ENCODE measurements around the gene UNC79.

UNC79 gene

DNA sequence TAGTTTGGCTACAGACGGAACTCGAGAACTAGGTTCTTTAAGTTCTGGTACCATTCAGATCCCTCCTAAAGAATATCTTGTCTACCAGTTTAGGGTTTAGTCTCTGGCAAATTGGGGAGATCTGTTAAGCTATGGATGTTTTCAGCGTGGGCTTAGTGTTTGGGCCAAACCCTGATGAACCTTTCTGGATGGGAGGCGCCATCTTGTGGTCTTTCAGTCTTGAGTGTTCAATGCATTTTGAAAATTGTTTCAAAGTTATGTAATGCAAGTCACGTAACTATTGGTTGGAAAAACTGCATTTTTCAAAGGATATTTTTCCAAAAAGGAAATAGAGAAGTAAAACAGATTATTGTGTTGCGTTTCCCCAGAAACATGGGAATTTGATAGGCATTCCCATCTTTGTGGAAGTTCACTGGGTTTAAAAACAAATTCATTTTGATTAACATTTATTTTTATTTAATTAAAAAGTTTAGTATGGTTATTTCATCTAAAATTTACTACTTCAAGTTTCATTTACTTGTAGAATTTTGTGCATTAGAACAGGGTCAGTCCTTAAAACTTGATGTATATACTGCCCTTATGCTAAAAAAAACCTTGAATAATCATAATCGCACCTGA is 188.5 kb downstream of the UNC79 start:
- DNase-seq (ENCODE audit: low read depth in 1 of 2, low spot score in 1 of 2) = peak; percentile 30 to 42
- no peak overlapping the region for H3K4me3 ChIP-seq (replicated peaks; ENCODE audit: insufficient read depth, low read length)
- TF ChIP-seq, protein P1, sequence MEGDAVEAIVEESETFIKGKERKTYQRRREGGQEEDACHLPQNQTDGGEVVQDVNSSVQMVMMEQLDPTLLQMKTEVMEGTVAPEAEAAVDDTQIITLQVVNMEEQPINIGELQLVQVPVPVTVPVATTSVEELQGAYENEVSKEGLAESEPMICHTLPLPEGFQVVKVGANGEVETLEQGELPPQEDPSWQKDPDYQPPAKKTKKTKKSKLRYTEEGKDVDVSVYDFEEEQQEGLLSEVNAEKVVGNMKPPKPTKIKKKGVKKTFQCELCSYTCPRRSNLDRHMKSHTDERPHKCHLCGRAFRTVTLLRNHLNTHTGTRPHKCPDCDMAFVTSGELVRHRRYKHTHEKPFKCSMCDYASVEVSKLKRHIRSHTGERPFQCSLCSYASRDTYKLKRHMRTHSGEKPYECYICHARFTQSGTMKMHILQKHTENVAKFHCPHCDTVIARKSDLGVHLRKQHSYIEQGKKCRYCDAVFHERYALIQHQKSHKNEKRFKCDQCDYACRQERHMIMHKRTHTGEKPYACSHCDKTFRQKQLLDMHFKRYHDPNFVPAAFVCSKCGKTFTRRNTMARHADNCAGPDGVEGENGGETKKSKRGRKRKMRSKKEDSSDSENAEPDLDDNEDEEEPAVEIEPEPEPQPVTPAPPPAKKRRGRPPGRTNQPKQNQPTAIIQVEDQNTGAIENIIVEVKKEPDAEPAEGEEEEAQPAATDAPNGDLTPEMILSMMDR (IDR thresholded peaks at IDR 0.05; ENCODE audit: insufficient read depth, low read length) = peak; percentile 69
- no peak for TF ChIP-seq SPI1 (IDR thresholded peaks at IDR 0.05; ENCODE audit: borderline replicate concordance, low read depth)
- H3K27me3 ChIP-seq (ENCODE audit: insufficient read depth, poor library complexity, severe bottlenecking) = peaks cover 6% of the 10 kb centered on the region
- H3K27ac ChIP-seq (replicated peaks) = no peak overlapping the region

DNA sequence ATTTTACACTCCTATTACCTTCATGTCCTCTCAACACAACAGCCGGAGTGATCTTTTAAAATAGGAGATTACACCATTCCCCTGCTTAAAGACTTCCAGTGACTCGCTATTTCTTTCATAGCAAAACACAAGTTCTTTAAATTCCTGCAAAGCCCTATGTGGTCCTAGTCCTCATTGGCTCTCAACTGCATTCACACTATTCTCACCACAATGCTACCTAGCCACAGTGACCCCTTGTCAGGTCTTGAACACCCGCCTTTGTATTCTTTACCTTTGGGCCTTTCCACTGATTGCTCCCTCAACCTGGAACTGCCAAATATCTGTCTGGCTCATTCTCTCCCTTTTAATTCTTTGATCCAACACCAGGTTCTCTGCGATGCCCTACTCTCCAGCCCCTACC is 197.3 kb downstream of the UNC79 start:
- DNase-seq (ENCODE audit: low read depth in 1 of 2, low spot score in 1 of 2) = no peak
- H3K27me3 ChIP-seq (ENCODE audit: insufficient read depth, poor library complexity, severe bottlenecking) = peaks cover 13% of the 10 kb centered on the region
- H3K27ac ChIP-seq (replicated peaks) = no peak overlapping the region
- no peak overlapping the region for H3K4me3 ChIP-seq (replicated peaks; ENCODE audit: insufficient read depth, low read length)
- TF ChIP-seq SPI1 (IDR thresholded peaks at IDR 0.05; ENCODE audit: borderline replicate concordance, low read depth) (no peak), GABPA (IDR thresholded peaks at IDR 0.05; ENCODE audit: low read depth) (no peak), POLR2AphosphoS5 (IDR thresholded peaks at IDR 0.05; ENCODE audit: low read depth) (no peak)
- TF ChIP-seq, protein P1 (IDR thresholded peaks at IDR 0.05; ENCODE audit: insufficient read depth, low read length) = no peak
- TF ChIP-seq, protein P2, sequence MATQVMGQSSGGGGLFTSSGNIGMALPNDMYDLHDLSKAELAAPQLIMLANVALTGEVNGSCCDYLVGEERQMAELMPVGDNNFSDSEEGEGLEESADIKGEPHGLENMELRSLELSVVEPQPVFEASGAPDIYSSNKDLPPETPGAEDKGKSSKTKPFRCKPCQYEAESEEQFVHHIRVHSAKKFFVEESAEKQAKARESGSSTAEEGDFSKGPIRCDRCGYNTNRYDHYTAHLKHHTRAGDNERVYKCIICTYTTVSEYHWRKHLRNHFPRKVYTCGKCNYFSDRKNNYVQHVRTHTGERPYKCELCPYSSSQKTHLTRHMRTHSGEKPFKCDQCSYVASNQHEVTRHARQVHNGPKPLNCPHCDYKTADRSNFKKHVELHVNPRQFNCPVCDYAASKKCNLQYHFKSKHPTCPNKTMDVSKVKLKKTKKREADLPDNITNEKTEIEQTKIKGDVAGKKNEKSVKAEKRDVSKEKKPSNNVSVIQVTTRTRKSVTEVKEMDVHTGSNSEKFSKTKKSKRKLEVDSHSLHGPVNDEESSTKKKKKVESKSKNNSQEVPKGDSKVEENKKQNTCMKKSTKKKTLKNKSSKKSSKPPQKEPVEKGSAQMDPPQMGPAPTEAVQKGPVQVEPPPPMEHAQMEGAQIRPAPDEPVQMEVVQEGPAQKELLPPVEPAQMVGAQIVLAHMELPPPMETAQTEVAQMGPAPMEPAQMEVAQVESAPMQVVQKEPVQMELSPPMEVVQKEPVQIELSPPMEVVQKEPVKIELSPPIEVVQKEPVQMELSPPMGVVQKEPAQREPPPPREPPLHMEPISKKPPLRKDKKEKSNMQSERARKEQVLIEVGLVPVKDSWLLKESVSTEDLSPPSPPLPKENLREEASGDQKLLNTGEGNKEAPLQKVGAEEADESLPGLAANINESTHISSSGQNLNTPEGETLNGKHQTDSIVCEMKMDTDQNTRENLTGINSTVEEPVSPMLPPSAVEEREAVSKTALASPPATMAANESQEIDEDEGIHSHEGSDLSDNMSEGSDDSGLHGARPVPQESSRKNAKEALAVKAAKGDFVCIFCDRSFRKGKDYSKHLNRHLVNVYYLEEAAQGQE (IDR thresholded peaks at IDR 0.05; ENCODE audit: insufficient replicate concordance, low read depth) = no peak

DNA sequence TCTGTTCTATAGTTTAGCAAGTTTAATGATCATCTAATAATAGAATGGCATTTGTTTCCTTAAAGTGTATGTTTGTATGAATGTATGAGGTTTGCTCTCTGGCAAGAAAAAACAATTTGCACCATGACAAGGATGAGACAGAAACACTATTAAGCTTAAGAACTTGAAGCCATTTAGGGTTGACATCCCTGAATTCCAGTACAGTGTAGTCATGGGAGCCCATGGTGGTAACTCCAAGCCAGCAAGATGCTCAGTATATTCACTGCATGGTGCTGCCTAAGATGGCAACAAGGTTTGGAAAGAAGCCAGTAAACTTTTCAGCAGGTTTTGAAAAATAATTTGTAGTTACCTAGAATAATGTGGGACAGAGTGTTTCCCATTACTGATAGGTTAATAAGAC is 198.9 kb downstream of the UNC79 start:
- no peak overlapping the region for H3K4me3 ChIP-seq (replicated peaks; ENCODE audit: insufficient read depth, low read length)
- TF ChIP-seq POLR2AphosphoS5 (IDR thresholded peaks at IDR 0.05; ENCODE audit: low read depth) (no peak), SPI1 (IDR thresholded peaks at IDR 0.05; ENCODE audit: borderline replicate concordance, low read depth) (no peak), GABPA (IDR thresholded peaks at IDR 0.05; ENCODE audit: low read depth) (no peak)
- TF ChIP-seq, protein P2 (IDR thresholded peaks at IDR 0.05; ENCODE audit: insufficient replicate concordance, low read depth) = no peak
- TF ChIP-seq, protein P1 (IDR thresholded peaks at IDR 0.05; ENCODE audit: insufficient read depth, low read length) = no peak
- H3K27ac ChIP-seq (replicated peaks) = no peak overlapping the region
- DNase-seq (ENCODE audit: low read depth in 1 of 2, low spot score in 1 of 2) = no peak
- H3K27me3 ChIP-seq (ENCODE audit: insufficient read depth, poor library complexity, severe bottlenecking) = peaks cover 7% of the 10 kb centered on the region

DNA sequence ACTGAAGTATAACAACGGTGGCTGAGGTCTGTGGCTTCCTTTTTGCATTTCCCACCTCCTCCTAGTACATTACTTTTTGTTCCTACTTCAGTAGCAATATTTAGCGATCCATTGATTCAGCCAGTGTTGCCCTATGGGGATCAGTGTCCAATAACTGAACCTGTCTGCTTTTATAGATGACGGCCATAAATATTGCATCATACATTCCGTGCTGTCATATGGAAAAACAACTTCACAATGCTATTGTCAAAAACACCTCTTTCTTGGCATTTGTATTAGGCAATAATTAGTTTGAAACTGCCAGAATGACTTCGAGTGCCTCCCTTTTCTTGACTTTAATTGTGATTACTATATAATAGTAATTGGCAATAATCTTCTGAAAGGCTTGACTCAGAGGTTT is 208.1 kb downstream of the UNC79 start:
- no peak for DNase-seq (ENCODE audit: low read depth in 1 of 2, low spot score in 1 of 2)
- H3K4me3 ChIP-seq (replicated peaks; ENCODE audit: insufficient read depth, low read length) = no peak overlapping the region
- peaks cover 19% of the 10 kb centered on the region for H3K27me3 ChIP-seq (ENCODE audit: insufficient read depth, poor library complexity, severe bottlenecking)
- no peak overlapping the region for H3K27ac ChIP-seq (replicated peaks)
- TF ChIP-seq, protein P2 (IDR thresholded peaks at IDR 0.05; ENCODE audit: insufficient replicate concordance, low read depth) = no peak
- TF ChIP-seq, protein P1 (IDR thresholded peaks at IDR 0.05; ENCODE audit: insufficient read depth, low read length) = no peak
- TF ChIP-seq SPI1 (IDR thresholded peaks at IDR 0.05; ENCODE audit: borderline replicate concordance, low read depth) (no peak), GABPA (IDR thresholded peaks at IDR 0.05; ENCODE audit: low read depth) (no peak), POLR2AphosphoS5 (IDR thresholded peaks at IDR 0.05; ENCODE audit: low read depth) (no peak)
